HL-60 (cell line): ENCODE results near the gene ZNF423.

Source experiments
- DNase-seq, 2 experiments: peaks; one replicate each; pipeline ENCODE4 v3.0.0-alpha.2; 2010 to 2020; ENCODE audit warnings: low read depth in 1 of 2, low spot score in 1 of 2
- H3K27ac ChIP-seq: fragments of 250-450 bp; sonication (Bioruptor Pico); replicated peaks from 2 replicates; pipeline ENCODE4 v1.5.1; 2020; ENCODE audit warnings: mild to moderate bottlenecking, moderate library complexity
- H3K27me3 ChIP-seq: fragments of 250-450 bp; sonication (Bioruptor Pico); 2 replicates; pipeline ENCODE4 v1.5.1; 2021; ENCODE audit warnings: mild to moderate bottlenecking, moderate library complexity; ENCODE audit not compliant: insufficient read depth, poor library complexity, severe bottlenecking
- H3K4me3 ChIP-seq: replicated peaks from 2 replicates; pipeline ENCODE4 v1.5.1; 2011; ENCODE audit warnings: mild to moderate bottlenecking, control low read depth, low read length; ENCODE audit not compliant: insufficient read depth
- CTCF ChIP-seq: IDR thresholded peaks from one replicate; pipeline ENCODE4 v1.5.1; 2011; ENCODE audit warnings: low read length, control low read depth, inconsistent platforms; ENCODE audit not compliant: insufficient read depth
- GABPA ChIP-seq: IDR thresholded peaks from 2 replicates; pipeline ENCODE4 v1.6.1; 2012; ENCODE audit warnings: low read depth
- POLR2AphosphoS5 ChIP-seq: IDR thresholded peaks from 2 replicates; pipeline ENCODE4 v1.6.1; 2012; ENCODE audit warnings: low read depth
- SPI1 ChIP-seq: IDR thresholded peaks from 2 replicates; pipeline ENCODE4 v1.6.1; 2012; ENCODE audit warnings: low read depth, mild to moderate bottlenecking, borderline replicate concordance
- TF ChIP-seq, protein P1 (sequence below): IDR thresholded peaks from 2 replicates; pipeline ENCODE4 v1.6.1; 2012; ENCODE audit warnings: low read depth; ENCODE audit not compliant: insufficient replicate concordance

ZNF423 gene

DNA sequence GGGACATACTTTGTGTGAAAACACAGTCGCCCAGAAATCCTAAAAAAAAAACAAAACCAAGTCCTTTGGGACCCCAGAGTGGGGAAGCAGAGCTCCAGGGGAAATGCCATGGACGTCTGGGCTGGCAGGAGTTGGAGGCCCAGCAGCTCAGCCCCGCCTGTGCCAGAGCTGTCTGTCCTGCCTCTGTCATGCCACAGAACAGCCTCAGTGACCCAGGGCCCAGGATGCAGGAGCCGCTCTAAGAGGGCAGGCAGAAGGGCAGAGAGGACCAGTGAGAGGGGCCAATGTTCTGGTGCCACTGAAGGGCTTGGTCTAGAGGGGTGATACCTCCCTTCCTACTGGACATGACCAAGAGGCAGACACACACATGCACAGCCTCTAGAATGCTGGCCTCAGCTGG is 316.2 kb downstream of the ZNF423 start:
- H3K27ac ChIP-seq, result no peak overlapping the region
- no peak overlapping the region for H3K4me3 ChIP-seq
- no peak for TF ChIP-seq POLR2AphosphoS5
- TF ChIP-seq, protein P1, sequence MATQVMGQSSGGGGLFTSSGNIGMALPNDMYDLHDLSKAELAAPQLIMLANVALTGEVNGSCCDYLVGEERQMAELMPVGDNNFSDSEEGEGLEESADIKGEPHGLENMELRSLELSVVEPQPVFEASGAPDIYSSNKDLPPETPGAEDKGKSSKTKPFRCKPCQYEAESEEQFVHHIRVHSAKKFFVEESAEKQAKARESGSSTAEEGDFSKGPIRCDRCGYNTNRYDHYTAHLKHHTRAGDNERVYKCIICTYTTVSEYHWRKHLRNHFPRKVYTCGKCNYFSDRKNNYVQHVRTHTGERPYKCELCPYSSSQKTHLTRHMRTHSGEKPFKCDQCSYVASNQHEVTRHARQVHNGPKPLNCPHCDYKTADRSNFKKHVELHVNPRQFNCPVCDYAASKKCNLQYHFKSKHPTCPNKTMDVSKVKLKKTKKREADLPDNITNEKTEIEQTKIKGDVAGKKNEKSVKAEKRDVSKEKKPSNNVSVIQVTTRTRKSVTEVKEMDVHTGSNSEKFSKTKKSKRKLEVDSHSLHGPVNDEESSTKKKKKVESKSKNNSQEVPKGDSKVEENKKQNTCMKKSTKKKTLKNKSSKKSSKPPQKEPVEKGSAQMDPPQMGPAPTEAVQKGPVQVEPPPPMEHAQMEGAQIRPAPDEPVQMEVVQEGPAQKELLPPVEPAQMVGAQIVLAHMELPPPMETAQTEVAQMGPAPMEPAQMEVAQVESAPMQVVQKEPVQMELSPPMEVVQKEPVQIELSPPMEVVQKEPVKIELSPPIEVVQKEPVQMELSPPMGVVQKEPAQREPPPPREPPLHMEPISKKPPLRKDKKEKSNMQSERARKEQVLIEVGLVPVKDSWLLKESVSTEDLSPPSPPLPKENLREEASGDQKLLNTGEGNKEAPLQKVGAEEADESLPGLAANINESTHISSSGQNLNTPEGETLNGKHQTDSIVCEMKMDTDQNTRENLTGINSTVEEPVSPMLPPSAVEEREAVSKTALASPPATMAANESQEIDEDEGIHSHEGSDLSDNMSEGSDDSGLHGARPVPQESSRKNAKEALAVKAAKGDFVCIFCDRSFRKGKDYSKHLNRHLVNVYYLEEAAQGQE, result no peak
- no peak for TF ChIP-seq CTCF
- no peak for TF ChIP-seq GABPA
- no peak for TF ChIP-seq SPI1
- DNase-seq, result no peak
- H3K27me3 ChIP-seq, result no peaks in the 10 kb centered on the region

DNA sequence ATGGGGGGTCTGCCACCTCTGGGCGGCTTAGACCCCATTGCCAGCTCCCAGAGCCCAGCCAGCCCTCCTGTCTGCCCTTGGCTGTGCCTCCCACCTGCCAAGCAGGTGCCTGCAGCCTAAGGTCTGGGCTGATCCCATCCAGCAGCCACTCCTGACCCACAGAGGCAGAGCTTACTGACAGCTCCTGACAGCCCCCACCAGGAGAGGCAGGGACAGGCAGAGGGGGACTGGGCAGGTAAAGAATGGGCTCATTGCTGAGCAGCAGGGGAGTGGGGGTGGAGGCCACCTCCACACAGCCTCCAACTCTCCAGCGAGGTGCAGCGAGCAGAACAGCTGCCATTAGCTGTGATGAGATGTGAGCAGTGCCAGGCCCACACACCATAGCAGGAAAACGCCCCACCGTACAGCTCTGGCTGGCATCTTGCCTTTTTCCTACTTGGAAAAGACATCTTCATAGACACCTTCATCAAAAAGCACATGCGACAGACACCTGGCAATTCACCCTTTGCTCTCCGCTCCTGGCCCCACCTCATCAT is 317.9 kb downstream of the ZNF423 start:
- DNase-seq, result no peak
- no peaks in the 10 kb centered on the region for H3K27me3 ChIP-seq
- no peak overlapping the region for H3K27ac ChIP-seq
- H3K4me3 ChIP-seq, result no peak overlapping the region
- no peak for TF ChIP-seq SPI1
- TF ChIP-seq POLR2AphosphoS5, result no peak
- TF ChIP-seq, protein P1, result no peak
- TF ChIP-seq CTCF, result no peak
- TF ChIP-seq GABPA, result no peak

GRCh38 chr16:49534901-49535610 is 320.9 kb downstream of the ZNF423 start:
- H3K27me3 ChIP-seq, result no peaks in the 10 kb centered on the region
- DNase-seq, result no peak
- no peak overlapping the region for H3K27ac ChIP-seq
- TF ChIP-seq, protein P1, result no peak
- TF ChIP-seq SPI1 (no peak), GABPA (no peak), CTCF (no peak), POLR2AphosphoS5 (no peak)
- no peak overlapping the region for H3K4me3 ChIP-seq
